Femur (tissue), 1 donor: ENCODE data around the gene RBM15.

Experiments
- DNase-seq: peaks from one replicate; pipeline ENCODE4 v3.0.0-alpha.2; 2017

Gene RBM15

GRCh38 chr1:110338886-110339406, at the start of gene RBM15:
RBM15 (plus strand) TSS chr1:110339377; CDS start chr1:110339406, 29 bp downstream.
- DNase-seq: peak; percentile 99

GRCh38 chr1:110291241-110292030, 47.7 kb upstream of the RBM15 start:
- DNase-seq: no peak

GRCh38 chr1:110292031-110292741, 47.0 kb upstream of the RBM15 start:
- no peak for DNase-seq

GRCh38 chr1:110293601-110294104, 45.5 kb upstream of the RBM15 start:
- DNase-seq: no peak

- DNase-seq: no peak
Observed at GRCh38 chr1:110294308-110294707, 44.9 kb upstream of the RBM15 start.

GRCh38 chr1:110298991-110299390, 40.2 kb upstream of the RBM15 start:
- DNase-seq: no peak

- DNase-seq: no peak
Observed at GRCh38 chr1:110300412-110301085, 38.6 kb upstream of the RBM15 start.

- DNase-seq: no peak
Observed at GRCh38 chr1:110302836-110303235, 36.3 kb upstream of the RBM15 start.

GRCh38 chr1:110305900-110306420, 33.2 kb upstream of the RBM15 start:
- DNase-seq: no peak

GRCh38 chr1:110307239-110307974, 31.8 kb upstream of the RBM15 start:
- no peak for DNase-seq

- no peak for DNase-seq
Observed at GRCh38 chr1:110308247-110308646, 30.9 kb upstream of the RBM15 start.

GRCh38 chr1:110309139-110309538, 30.0 kb upstream of the RBM15 start:
- DNase-seq: no peak

- DNase-seq: no peak
Observed at GRCh38 chr1:110309767-110310166, 29.4 kb upstream of the RBM15 start.

- DNase-seq: no peak
Observed at GRCh38 chr1:110310300-110310699, 28.9 kb upstream of the RBM15 start.

GRCh38 chr1:110312188-110313121, 26.7 kb upstream of the RBM15 start:
- peak; percentile 81 for DNase-seq

- no peak for DNase-seq
Observed at GRCh38 chr1:110316735-110317134, 22.4 kb upstream of the RBM15 start.

- no peak for DNase-seq
Observed at GRCh38 chr1:110318046-110318445, 21.1 kb upstream of the RBM15 start.

GRCh38 chr1:110319332-110320167, 19.6 kb upstream of the RBM15 start:
- no peak for DNase-seq

GRCh38 chr1:110320168-110320518, 19.0 kb upstream of the RBM15 start:
- no peak for DNase-seq

- DNase-seq: no peak
Observed at GRCh38 chr1:110321045-110321444, 18.1 kb upstream of the RBM15 start.
